Osteocyte (in vitro differentiated cells): Measurements from ENCODE around the gene ZNF367. TPM values are rescaled to one million over a fixed set of nuclear protein-coding genes. Genes with fewer than 3 reads are reported as not detected.
A peak's percentile ranks its signal among the peaks of the same experiment; 100 is the strongest.

ENCODE experiments used
- DNase-seq: peaks from one replicate; pipeline ENCODE4 v3.0.0; 2021; ENCODE audit warnings: mixed read lengths; ENCODE audit not compliant: unreplicated experiment; ENCODE audit errors: extremely low spot score
- H3K27ac Mint-ChIP-seq: one replicate; pipeline ENCODE4 v1.8.0; 2021; ENCODE audit warnings: mild to moderate bottlenecking, mixed read lengths; ENCODE audit not compliant: unreplicated experiment
- H3K27me3 Mint-ChIP-seq: one replicate; pipeline ENCODE4 v1.8.0; 2021; ENCODE audit warnings: mixed read lengths; ENCODE audit not compliant: unreplicated experiment
- H3K36me3 Mint-ChIP-seq: one replicate; pipeline ENCODE4 v1.8.0; 2021; ENCODE audit warnings: mixed read lengths; ENCODE audit not compliant: unreplicated experiment
- H3K4me1 Mint-ChIP-seq: one replicate; pipeline ENCODE4 v1.8.0; 2021; ENCODE audit warnings: mixed read lengths; ENCODE audit not compliant: unreplicated experiment
- H3K4me3 Mint-ChIP-seq: one replicate; pipeline ENCODE4 v1.8.0; 2021; ENCODE audit warnings: mild to moderate bottlenecking, moderate library complexity, mixed read lengths; ENCODE audit not compliant: unreplicated experiment
- H3K9me3 Mint-ChIP-seq: one replicate; pipeline ENCODE4 v1.8.0; 2021; ENCODE audit warnings: mixed read lengths; ENCODE audit not compliant: unreplicated experiment
- CTCF ChIP-seq: fragments of 200-600 bp; sonication (generic); IDR thresholded peaks from 2 replicates; pipeline ENCODE4 v1.5.0; 2021; ENCODE audit warnings: antibody characterized with exemption, mild to moderate bottlenecking, moderate library complexity
- total RNA-seq: library from RNA; stranded (reverse); gene quantifications from 2 replicates; pipeline ENCODE4 v1.2.1, GENCODE V29; 2021

Gene ZNF367
- total RNA-seq, 1 donor from 2014 or later, result 2.3 TPM

- Mint-ChIP-seq H3K27ac (no peak overlapping the region), H3K27me3 (no peaks in the 10 kb centered on the region), H3K4me1 (peaks cover 10% of the 10 kb centered on the region), H3K9me3 (peaks cover 13% of the 10 kb centered on the region), H3K36me3 (peaks cover 8% of the 10 kb centered on the region), H3K4me3 (no peak overlapping the region)
- no peak for TF ChIP-seq CTCF
- DNase-seq, result no peak
Measured at GRCh38 chr9:96400132-96400910, 17.8 kb downstream of the ZNF367 start.

- Mint-ChIP-seq H3K27ac (peak overlapping the region; percentile 58), H3K9me3 (peaks cover 13% of the 10 kb centered on the region), H3K4me1 (peaks cover 10% of the 10 kb centered on the region), H3K4me3 (no peak overlapping the region), H3K27me3 (no peaks in the 10 kb centered on the region), H3K36me3 (peaks cover 8% of the 10 kb centered on the region)
- DNase-seq, result no peak
- TF ChIP-seq CTCF, result no peak
Measured at GRCh38 chr9:96399325-96399633, 18.9 kb downstream of the ZNF367 start.

DNA sequence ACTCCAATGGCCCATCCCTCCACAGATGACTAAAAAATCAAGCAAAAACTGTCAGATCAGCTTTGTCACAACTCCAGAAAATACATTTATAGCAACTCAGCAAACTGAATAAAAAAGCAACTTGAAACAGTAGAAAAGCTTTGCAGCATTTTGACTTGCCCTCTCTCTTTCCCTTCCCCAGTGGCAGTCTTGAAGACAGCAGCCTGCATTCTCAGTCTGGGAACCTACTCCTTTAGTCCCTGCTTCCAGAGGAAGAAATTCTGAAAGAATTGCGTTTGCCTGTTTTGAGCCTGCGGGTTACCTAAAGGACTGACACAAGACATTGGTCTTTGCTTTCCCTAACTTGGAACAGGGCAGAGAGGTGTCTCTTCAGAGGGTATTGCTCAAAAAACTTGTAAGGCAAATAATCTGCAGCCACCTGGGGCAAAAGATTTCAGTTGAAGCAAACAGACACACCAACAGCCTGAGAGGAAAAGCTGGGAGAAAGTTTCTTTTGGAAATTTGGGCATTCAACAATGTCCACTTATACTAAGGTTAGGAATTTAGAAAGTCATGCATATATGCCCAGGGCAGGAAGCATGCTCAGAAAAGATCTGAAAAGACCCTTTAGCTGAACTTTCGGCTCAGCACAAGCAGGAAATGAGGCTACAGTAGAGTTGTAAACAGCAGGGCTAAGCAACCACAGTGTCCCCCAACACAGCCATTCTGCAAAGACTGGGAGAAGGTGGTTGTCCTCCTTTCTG lies 19.4 kb downstream of the ZNF367 start:
- Mint-ChIP-seq H3K27ac (peak overlapping the region; percentile 58), H3K4me1 (peaks cover 10% of the 10 kb centered on the region), H3K9me3 (peaks cover 13% of the 10 kb centered on the region), H3K27me3 (no peaks in the 10 kb centered on the region), H3K4me3 (no peak overlapping the region), H3K36me3 (peaks cover 8% of the 10 kb centered on the region)
- no peak for DNase-seq
- no peak for TF ChIP-seq CTCF

DNA sequence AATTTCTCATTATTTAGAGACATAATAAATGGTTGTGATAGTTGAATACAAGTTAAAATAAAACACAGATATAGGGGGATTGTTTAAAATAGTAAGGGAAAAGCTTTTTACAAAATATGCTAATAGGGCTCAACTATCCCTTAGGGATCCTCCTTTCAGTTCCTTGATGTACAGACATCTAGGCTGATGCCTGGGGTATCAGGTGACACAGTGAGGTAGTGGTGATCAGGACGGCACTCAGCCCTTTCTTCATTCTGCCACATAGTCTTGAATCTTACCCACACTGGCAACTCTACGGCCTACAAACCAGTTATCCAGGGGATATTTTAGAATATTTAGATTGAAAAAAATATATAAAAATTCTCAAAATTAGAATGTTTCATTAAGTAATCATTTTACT lies 22.2 kb downstream of the ZNF367 start:
- Mint-ChIP-seq H3K4me3 (no peak overlapping the region), H3K27me3 (no peaks in the 10 kb centered on the region), H3K36me3 (peaks cover 8% of the 10 kb centered on the region), H3K27ac (no peak overlapping the region), H3K9me3 (peaks cover 13% of the 10 kb centered on the region), H3K4me1 (peaks cover 13% of the 10 kb centered on the region)
- no peak for DNase-seq
- TF ChIP-seq CTCF, result no peak

GRCh38 chr9:96394832-96395496 lies 23.2 kb downstream of the ZNF367 start:
- H3K36me3 Mint-ChIP-seq, result peaks cover 3% of the 10 kb centered on the region
- H3K27me3 Mint-ChIP-seq, result no peaks in the 10 kb centered on the region
- H3K4me3 Mint-ChIP-seq, result no peak overlapping the region
- H3K4me1 Mint-ChIP-seq, result peaks cover 13% of the 10 kb centered on the region
- no peak overlapping the region for H3K27ac Mint-ChIP-seq
- DNase-seq, result no peak
- peaks cover 3% of the 10 kb centered on the region for H3K9me3 Mint-ChIP-seq
- TF ChIP-seq CTCF, result no peak
